ENCODE measurements around the gene GNG7.
"Not testable (repeated sequence)": the region's sequence is repeated elsewhere in the genome, so short reads cannot be mapped to it uniquely, and the experiment has no call there.

GNG7 gene

DNA sequence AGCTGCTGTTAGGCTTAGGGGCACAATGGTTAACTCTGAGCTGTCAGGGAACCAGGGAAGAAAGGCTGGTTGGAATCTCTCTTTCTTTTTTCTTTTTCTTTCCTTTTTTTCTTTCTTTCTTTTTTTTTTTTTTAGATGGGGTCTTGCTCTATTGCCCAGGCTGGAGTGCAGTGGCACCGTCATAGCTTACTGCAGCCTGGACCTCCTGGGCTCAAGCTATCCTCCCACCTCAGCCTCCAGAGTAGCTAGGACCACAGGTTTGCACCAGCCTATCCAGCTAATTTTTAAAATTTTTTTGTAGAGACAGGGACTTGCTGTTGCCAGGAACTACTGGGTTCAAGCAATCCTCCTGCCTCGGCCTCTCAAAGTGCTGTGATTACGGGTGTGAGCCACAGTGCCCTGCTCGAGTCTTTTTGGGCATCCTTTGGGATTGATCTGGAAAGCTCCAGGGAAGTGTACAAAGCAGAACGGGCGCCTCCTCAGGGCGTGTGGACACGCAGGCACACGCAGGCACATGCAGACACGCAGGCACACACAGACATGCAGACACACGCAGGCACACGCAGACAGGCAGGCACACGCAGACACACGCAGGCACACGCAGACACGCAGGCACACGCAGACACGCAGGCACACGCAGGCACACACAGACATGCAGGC lies 127.4 kb downstream of the GNG7 start:
- DNase-seq (ENCODE audit: low spot score), result no peak

GRCh38 chr19:2574478-2574931 lies 128.0 kb downstream of the GNG7 start:
- DNase-seq (ENCODE audit: low spot score), result no peak

- DNase-seq (ENCODE audit: low spot score), result no peak
Measured at GRCh38 chr19:2573916-2574315, 128.6 kb downstream of the GNG7 start.

DNA sequence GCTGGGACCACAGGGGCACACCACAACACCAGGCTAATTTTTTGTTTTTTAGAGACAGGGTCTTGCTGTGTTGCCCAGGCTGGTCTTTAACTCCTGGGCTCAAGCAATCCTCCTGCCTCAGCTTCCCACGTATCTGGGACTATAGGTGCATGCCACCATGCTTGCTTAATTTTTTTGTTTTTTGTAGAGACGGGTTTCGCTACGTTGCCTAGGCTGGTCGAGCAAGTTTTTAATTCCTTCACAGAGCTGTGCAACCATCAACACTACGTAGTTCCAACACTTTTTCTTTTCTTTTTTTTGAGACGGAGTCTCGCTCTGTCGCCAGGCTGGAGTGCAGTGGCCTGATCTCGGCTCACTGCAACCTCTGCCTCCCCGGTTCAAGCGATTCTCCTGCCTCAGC lies 130.3 kb downstream of the GNG7 start:
- DNase-seq (ENCODE audit: low spot score), result not testable (repeated sequence)

GRCh38 chr19:2569596-2570465 lies 132.7 kb downstream of the GNG7 start:
- DNase-seq (ENCODE audit: low spot score), result no peak

GRCh38 chr19:2567996-2568395 lies 134.5 kb downstream of the GNG7 start:
- no peak for DNase-seq (ENCODE audit: low spot score)

GRCh38 chr19:2567580-2567979 lies 134.9 kb downstream of the GNG7 start:
- DNase-seq (ENCODE audit: low spot score), result no peak

- DNase-seq (ENCODE audit: low spot score), result not testable (repeated sequence)
Measured at GRCh38 chr19:2563546-2563945, 138.9 kb downstream of the GNG7 start.

GRCh38 chr19:2561895-2562294 lies 140.6 kb downstream of the GNG7 start:
- DNase-seq (ENCODE audit: low spot score), result no peak

DNA sequence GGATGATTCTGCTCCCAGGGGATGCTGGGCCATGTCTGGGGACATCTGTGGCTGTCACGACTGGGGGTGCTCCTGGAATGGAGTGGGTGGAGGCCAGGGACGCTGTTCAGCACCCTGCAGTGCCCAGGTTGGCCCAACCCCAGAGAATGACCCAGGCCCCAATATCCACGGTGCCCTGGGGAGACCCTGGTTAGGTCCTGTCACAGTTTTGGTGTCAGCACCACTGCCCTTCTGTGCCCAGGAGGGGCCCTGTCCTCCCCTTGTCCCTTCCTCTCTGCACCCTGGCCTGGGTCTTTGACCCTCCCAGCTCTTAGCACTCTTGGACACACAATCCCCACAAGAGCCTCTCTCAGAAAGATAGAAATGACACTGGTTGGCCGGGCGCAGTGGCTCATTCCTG lies 141.3 kb downstream of the GNG7 start:
- DNase-seq (ENCODE audit: low spot score), result no peak

DNA sequence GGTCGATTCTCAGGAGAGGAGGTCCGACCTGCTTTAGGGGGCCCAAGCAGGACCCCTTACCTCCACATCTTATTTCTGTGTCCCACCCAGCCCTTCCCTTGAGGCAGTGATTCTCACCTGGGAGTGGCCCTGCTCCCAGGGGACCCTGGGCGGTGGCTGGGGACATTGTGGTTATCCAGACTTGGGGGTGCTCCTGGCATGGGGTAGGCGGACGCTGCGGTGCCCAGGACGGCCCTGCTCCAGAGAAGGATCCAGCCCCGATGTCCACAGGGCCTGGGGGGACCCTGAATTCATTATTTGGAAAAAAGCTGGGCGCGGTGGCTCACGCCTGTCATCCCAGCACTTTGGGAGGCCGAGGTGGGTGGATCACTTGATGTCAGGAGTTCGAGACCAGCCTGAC lies 142.1 kb downstream of the GNG7 start:
- no peak for DNase-seq (ENCODE audit: low spot score)

DNA sequence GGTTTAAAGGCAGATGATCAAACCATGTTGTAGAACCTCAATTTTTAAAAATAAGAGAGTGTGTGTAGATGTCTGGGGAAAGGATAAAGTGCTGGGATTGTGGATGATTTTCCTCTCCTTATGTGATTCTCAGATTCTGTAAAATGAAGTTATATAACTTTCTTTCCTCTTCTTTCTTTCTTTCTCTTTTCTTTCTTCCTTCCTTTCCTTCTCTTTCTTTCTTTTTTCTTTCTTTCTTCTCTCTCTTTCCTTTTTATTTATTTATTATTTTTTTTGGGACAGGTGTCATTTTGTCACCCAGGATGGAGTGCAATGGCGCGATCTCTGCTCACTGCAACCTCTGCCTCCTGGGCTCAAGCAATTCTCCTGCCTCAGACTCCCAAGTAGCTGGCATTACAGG lies 144.0 kb downstream of the GNG7 start:
- no peak for DNase-seq (ENCODE audit: low spot score)

GRCh38 chr19:2558131-2558530 lies 144.4 kb downstream of the GNG7 start:
- not testable (repeated sequence) for DNase-seq (ENCODE audit: low spot score)

DNA sequence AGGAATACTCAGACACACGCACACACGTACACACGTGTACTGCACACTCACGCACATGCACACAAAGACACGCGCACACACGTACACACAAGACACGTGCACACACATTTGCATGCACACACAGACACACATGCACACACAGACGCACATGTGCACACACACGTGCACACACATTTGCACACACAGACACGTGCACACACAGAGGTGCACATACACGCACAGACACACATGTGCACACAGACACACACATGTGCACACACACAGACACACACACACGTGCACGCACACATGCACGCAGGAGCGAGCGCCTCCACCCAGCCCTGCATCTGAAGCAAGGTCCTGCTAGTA lies 145.4 kb downstream of the GNG7 start:
- no peak for DNase-seq (ENCODE audit: low spot score)

- DNase-seq (ENCODE audit: low spot score), result no peak
Measured at GRCh38 chr19:2556221-2557092, 146.0 kb downstream of the GNG7 start.

GRCh38 chr19:2555422-2556220 lies 146.9 kb downstream of the GNG7 start:
- no peak for DNase-seq (ENCODE audit: low spot score)

GRCh38 chr19:2554856-2555255 lies 147.6 kb downstream of the GNG7 start:
- DNase-seq (ENCODE audit: low spot score), result no peak

DNA sequence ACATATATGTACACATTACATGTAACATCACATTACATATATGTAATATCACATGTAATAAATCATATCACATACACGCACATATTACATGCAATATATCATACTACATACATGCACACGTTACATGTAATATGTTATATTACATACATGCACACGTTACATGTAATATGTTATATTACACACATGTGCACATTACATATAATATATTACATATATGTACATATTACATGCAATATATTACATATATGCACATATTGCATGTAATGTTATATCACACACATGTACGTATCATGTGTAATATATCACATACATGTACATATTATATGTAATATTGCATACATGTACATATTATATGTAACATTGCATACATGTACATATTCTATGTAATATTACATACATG lies 149.0 kb downstream of the GNG7 start:
- DNase-seq (ENCODE audit: low spot score), result no peak

- no peak for DNase-seq (ENCODE audit: low spot score)
Measured at GRCh38 chr19:2552859-2553258, 149.6 kb downstream of the GNG7 start.

- DNase-seq (ENCODE audit: low spot score), result no peak
Measured at GRCh38 chr19:2551864-2552185, 150.7 kb downstream of the GNG7 start.

- DNase-seq (ENCODE audit: low spot score), result no peak
Measured at GRCh38 chr19:2551172-2551863, 151.2 kb downstream of the GNG7 start.

Data from HuH-7.5 (cell line).